ENCODE measurements around the gene PPP3R2. TPM values are rescaled to one million over a fixed set of nuclear protein-coding genes. Genes with fewer than 3 reads are reported as not detected.

PPP3R2 gene
- polyA plus RNA-seq, 1 donor = not detected

Other genes with a start within 250 kb of the PPP3R2 start
- 1.7 TPM for gene BAAT, start 210.0 kb downstream of the PPP3R2 start, polyA plus RNA-seq (ENCODE audit: insufficient read length)
- gene MRPL50, start 196.4 kb downstream of the PPP3R2 start, polyA plus RNA-seq (ENCODE audit: insufficient read length) = 15.5 TPM
- 19.2 TPM for gene ZNF189, start 196.1 kb downstream of the PPP3R2 start, polyA plus RNA-seq (ENCODE audit: insufficient read length)
- 0.51 TPM for gene ALDOB, start 159.2 kb downstream of the PPP3R2 start, polyA plus RNA-seq (ENCODE audit: insufficient read length)
- 35.7 TPM for gene RNF20, start 61.1 kb downstream of the PPP3R2 start, polyA plus RNA-seq (ENCODE audit: insufficient read length)
- gene GRIN3A, start 143.7 kb upstream of the PPP3R2 start, polyA plus RNA-seq (ENCODE audit: insufficient read length) = 1.2 TPM